Adrenal gland (tissue), 12 donors: ENCODE measurements around the gene USP10. TPM values are rescaled to one million over a fixed set of nuclear protein-coding genes. Genes with fewer than 3 reads are reported as not detected.

ENCODE experiments used
- DNase-seq, 7 donors: peaks; one replicate each; pipeline ENCODE4 v3.0.0-alpha.2; 2019 to 2020
- H3K27ac ChIP-seq, 5 donors: fragments of 200-600 bp; sonication (generic) in 4 of 5; 1 replicate in 3 of 5; 2 replicates in 2 of 5; pipeline versions ENCODE4 v1.5.1 to v1.8.0; 2016 to 2020; ENCODE audit warnings: mild to moderate bottlenecking in 1 of 5
- H3K27me3 ChIP-seq: fragments of 200-600 bp; 2 replicates; pipeline ENCODE4 v1.8.0; 2021
- H3K36me3 ChIP-seq, 2 donors: fragments of 200-600 bp; replicated peaks in 1 of 2; 1 replicate in 1 of 2; 2 replicates in 1 of 2; pipeline versions ENCODE4 v1.5.1 to v1.8.0; 2018 to 2022
- H3K4me1 ChIP-seq, 2 donors: fragments of 200-600 bp; replicated peaks in 1 of 2; 1 replicate in 1 of 2; 2 replicates in 1 of 2; pipeline versions ENCODE4 v1.5.1 to v1.8.0; 2018 to 2021
- H3K4me3 ChIP-seq, 4 donors: fragments of 200-600 bp; sonication (generic) in 3 of 4; one replicate each; pipeline ENCODE4 v1.5.1; 2016 to 2018
- H3K9me3 ChIP-seq, 3 donors: fragments of 200-600 bp; sonication (generic) in 1 of 3; replicated peaks in 1 of 3; 1 replicate in 2 of 3; 2 replicates in 1 of 3; pipeline versions ENCODE4 v1.5.1 to v1.8.0; 2016 to 2021
- WGBS, 4 donors: extraction: QIAGEN DNeasy Blood & Tissue Kit in 2 of 4; methylation state at CpG; one replicate each; pipeline versions ENCODE4 v1.1.5 to v1.1.7; 2013 to 2017; 5-methylcytosine and 5-hydroxymethylcytosine counted together
- intact Hi-C, 2 donors: fragments of 100-400 bp; cut with DNase I; formaldehyde crosslinking; loops; one replicate each; pipeline versions ENCODE4 v1.14.1 to v1.15.0; 2022 to 2023
- polyA plus RNA-seq, 3 donors: library from polyadenylated mRNA; stranded (reverse); fragments of 200-250 nt in 2 of 3; fragments of 350-450 nt in 1 of 3; fragmentation: Illumina TruSeq in 1 of 3; extraction: RNeasy Lipid Tissue Mini Kit (QIAGEN cat#74804) in 1 of 3; gene quantifications; one replicate each; pipeline ENCODE4 v1.2.3, GENCODE V29; 2013 to 2014
- total RNA-seq, 9 donors: library from RNA; depleted of rRNA in 4 of 9; stranded (reverse); fragments of >200 nt in 4 of 9; fragments of 120-200 nt in 1 of 9; fragmentation: NEBNext Ultra II Directional in 1 of 9; extraction: Animal tissue kit (Norgen Biotek cat#: 25700) in 1 of 9; gene quantifications; one replicate each; pipeline versions ENCODE4 v1.1.0 to v1.2.4, GENCODE V29; 2013 to 2023
- TF ChIP-seq, protein P1 (sequence below), 6 experiments: fragments of 450-650 bp in 4 of 6; fragments of 200-600 bp in 2 of 6; sonication (generic) in 1 of 6; IDR thresholded peaks; 1 replicate in 5 of 6; 2 replicates in 1 of 6; pipeline versions ENCODE4 v1.5.1 to v1.8.0; 2016 to 2021; ENCODE audit warnings: antibody characterized with exemption in 6 of 6, mild to moderate bottlenecking in 2 of 6, moderate library complexity in 1 of 6
- donor health status: healthy with polysubstance abuse.
- donor health status: Bipolar disorder and iron deficiency.
- donor health status: DM: yes; HTN: yes; CAD: no.
- donor health status: DM: no; HTN: no; CAD: no.
- donor health status: DM: no; HTN: no; CAD: no.
- donor health status: DM: yes; HTN: yes; CAD: no.

USP10 gene
- total and polyA plus RNA-seq, 12 donors = 16.2 to 154 (median 60.4) TPM

DNA sequence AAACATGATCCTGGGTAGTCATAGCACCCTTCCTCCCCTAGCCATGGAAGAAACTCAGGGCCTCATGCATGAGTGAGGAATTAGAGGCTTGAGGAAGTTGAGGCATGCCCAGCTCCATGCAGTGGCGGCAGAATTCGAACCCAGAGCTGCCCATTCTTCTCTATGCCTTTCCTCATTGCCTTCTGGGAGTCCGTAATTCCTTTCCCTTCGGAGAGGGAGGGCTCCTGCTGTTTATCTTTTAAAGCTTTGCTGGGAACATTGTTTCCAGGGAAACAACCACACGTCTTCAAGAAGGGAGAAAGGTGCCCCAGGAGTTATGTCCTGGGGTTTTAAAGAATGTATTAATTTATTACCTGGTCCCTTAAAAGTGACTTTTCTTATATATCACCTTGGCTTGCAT lies 128.5 kb downstream of the USP10 start:
- TF ChIP-seq, protein P1, sequence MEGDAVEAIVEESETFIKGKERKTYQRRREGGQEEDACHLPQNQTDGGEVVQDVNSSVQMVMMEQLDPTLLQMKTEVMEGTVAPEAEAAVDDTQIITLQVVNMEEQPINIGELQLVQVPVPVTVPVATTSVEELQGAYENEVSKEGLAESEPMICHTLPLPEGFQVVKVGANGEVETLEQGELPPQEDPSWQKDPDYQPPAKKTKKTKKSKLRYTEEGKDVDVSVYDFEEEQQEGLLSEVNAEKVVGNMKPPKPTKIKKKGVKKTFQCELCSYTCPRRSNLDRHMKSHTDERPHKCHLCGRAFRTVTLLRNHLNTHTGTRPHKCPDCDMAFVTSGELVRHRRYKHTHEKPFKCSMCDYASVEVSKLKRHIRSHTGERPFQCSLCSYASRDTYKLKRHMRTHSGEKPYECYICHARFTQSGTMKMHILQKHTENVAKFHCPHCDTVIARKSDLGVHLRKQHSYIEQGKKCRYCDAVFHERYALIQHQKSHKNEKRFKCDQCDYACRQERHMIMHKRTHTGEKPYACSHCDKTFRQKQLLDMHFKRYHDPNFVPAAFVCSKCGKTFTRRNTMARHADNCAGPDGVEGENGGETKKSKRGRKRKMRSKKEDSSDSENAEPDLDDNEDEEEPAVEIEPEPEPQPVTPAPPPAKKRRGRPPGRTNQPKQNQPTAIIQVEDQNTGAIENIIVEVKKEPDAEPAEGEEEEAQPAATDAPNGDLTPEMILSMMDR (IDR thresholded peaks at IDR 0.05) = no peak
- 75 to 89% (median 84%) methylated on average over 5 of the region's 5 CpGs for WGBS, 4 donors
- Histone ChIP-seq H3K4me1 (peaks cover 0 to 8% of the 10 kb centered on the region in 2 donors), H3K27me3 (peaks cover 4% of the 10 kb centered on the region), H3K9me3 (no peaks in the 10 kb centered on the region), H3K36me3 (no peaks in the 10 kb centered on the region), H3K27ac (peak overlapping the region in 2 of 5 donors; percentile 51 to 82), H3K4me3 (no peak overlapping the region)
- intact Hi-C loops = no loop called here
- DNase-seq = no peak

Other genes starting within 250 kb of the USP10 start
- 10 to 100 TPM in 3 of 9 donors, 1 to 10 TPM in 6; 3.6 to 14.1 (median 7.6) TPM for gene MEAK7, start 195.3 kb upstream of the USP10 start, total RNA-seq
- 1 to 10 TPM; 3.8 to 4.2 (median 4.2) TPM for gene MEAK7, start 195.3 kb upstream of the USP10 start, polyA plus RNA-seq
- gene COTL1, start 81.9 kb upstream of the USP10 start, total RNA-seq = 10 to 100 TPM; 20.1 to 93.8 (median 56.8) TPM
- 10 to 100 TPM; 45.4 to 54.5 (median 53.0) TPM for gene COTL1, start 81.9 kb upstream of the USP10 start, polyA plus RNA-seq
- gene KLHL36, start 51.5 kb upstream of the USP10 start, total RNA-seq = 10 to 100 TPM; 29.1 to 81.6 (median 57.2) TPM
- 10 to 100 TPM; 10.7 to 25.2 (median 22.8) TPM for gene KLHL36, start 51.5 kb upstream of the USP10 start, polyA plus RNA-seq
- 100 to 1,000 TPM in 3 of 9 donors, 10 to 100 TPM in 5, 1 to 10 TPM in 1; 2.1 to 362 (median 77.2) TPM for gene CRISPLD2, start 120.0 kb downstream of the USP10 start, total RNA-seq
- gene CRISPLD2, start 120.0 kb downstream of the USP10 start, polyA plus RNA-seq = 10 to 100 TPM; 21.0 to 43.8 (median 42.1) TPM